Mononuclear cell (primary cell): ENCODE measurements around the gene RAB11B. TPM values are rescaled to one million over a fixed set of nuclear protein-coding genes. Genes with fewer than 3 reads are reported as not detected.
"Not testable (repeated sequence)": the region's sequence is repeated elsewhere in the genome, so short reads cannot be mapped to it uniquely, and the experiment has no call there.

Experiments
- H3K27me3 ChIP-seq: 2 replicates; pipeline ENCODE4 v1.6.0; 2011; ENCODE audit warnings: low read length, control low read depth; ENCODE audit not compliant: insufficient read depth
- H3K4me1 ChIP-seq: 2 replicates; pipeline ENCODE4 v1.5.1; 2011; ENCODE audit warnings: mild to moderate bottlenecking, low read length, control low read depth; ENCODE audit not compliant: insufficient read depth
- H3K4me3 ChIP-seq: 2 replicates; pipeline ENCODE4 v1.5.1; 2011; ENCODE audit warnings: mild to moderate bottlenecking, low read length, moderate library complexity
- H3K9me3 ChIP-seq: 2 replicates; pipeline ENCODE4 v1.5.1; 2011; ENCODE audit warnings: low read depth, mild to moderate bottlenecking, control low read depth, low read length
- total RNA-seq: library from RNA; depleted of rRNA; stranded (reverse); fragments of >200 nt; gene quantifications from one replicate; pipeline ENCODE4 v1.2.3, GENCODE V29; 2012

Gene RAB11B
- total RNA-seq, result 24.3 TPM

DNA sequence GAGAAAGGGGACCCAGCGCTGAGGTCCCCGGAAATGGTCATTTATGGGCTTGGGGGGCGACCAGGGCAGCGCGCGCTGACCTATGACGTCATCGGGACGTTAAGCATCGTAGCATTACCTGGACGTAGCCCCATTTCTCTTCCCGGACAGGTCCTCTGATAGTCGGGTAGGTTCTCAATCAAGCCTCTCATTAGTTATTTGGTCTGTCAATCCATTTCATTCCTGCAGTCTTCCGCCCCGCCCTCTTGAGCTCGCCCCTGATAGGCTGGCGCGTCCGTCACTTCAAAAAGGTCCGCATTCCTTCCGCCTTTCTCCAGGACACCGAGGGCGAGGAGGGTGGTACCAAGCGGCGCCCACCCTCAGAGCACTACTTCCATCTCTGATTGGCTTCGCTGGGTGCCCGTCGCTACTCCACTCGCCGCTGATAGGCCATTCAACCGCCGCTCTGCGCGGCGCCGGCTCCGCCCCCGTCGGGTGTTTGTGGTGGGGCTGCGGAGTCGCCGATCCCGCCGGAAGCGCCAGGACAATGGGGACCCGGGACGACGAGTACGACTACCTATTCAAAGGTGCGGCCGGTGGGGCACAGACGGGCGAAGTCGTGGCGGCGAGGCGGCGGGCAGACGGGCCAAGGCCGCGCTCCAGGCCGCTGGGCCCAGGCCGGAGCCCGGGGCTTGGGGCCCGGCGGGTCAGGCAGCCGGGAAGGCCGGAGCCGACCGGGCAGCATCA, at the start of gene RAB11B:
Gene RAB11B (plus strand): TSS at position 470 of the 726 bp plus-strand sequence. CDS start 57 bp downstream, at position 527.
- peaks cover 21% of the 10 kb centered on the region for H3K4me1 ChIP-seq
- H3K27me3 ChIP-seq, result no peaks in the 10 kb centered on the region
- H3K9me3 ChIP-seq, result no peaks in the 10 kb centered on the region
- peak within 1 kb of the TSS; percentile 98 for H3K4me3 ChIP-seq

DNA sequence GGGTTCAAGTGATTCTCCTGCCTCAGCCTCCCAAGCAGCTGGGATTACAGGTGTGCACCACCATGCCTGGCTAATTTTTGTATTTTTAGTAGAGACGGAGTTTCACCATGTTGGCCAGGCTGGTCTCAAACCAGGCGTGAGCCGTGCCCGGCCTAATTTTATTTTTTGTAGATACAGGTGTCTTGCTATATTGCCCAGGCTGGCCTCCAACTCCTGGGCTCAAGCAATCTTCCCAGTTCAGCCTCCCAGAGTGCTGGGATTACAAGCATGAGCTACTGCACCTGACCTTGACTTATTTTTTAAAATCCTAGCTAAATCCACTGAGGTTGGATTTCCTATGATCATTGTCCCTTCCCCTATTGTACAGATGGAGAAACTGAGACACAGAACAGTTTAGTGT, 48.7 kb upstream of the RAB11B start:
- H3K9me3 ChIP-seq, H3K4me3 ChIP-seq: not testable (repeated sequence)
- Histone ChIP-seq H3K4me1 (peaks cover 11% of the 10 kb centered on the region), H3K27me3 (peaks cover 48% of the 10 kb centered on the region)

DNA sequence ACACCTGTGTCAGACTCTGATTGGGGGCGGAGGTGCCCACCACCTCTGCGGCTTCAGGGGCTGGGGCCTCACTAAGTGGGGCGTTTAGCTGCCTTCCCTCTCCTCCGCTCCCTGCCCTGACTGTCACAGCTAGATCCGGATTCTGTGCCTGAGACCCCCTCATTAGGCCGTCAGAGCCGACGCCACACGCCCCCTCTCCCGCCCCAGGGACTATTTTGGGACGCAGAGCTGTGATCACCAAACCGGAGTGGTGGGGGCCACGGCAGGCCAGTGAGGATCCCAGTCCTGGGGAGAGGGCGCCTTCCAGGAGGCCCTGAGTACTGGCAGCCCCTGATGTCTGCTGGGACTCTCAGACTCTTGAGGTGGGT, 47.9 kb upstream of the RAB11B start:
- Histone ChIP-seq H3K9me3 (no peaks in the 10 kb centered on the region), H3K4me3 (no peak overlapping the region), H3K4me1 (peaks cover 11% of the 10 kb centered on the region), H3K27me3 (peaks cover 44% of the 10 kb centered on the region)

DNA sequence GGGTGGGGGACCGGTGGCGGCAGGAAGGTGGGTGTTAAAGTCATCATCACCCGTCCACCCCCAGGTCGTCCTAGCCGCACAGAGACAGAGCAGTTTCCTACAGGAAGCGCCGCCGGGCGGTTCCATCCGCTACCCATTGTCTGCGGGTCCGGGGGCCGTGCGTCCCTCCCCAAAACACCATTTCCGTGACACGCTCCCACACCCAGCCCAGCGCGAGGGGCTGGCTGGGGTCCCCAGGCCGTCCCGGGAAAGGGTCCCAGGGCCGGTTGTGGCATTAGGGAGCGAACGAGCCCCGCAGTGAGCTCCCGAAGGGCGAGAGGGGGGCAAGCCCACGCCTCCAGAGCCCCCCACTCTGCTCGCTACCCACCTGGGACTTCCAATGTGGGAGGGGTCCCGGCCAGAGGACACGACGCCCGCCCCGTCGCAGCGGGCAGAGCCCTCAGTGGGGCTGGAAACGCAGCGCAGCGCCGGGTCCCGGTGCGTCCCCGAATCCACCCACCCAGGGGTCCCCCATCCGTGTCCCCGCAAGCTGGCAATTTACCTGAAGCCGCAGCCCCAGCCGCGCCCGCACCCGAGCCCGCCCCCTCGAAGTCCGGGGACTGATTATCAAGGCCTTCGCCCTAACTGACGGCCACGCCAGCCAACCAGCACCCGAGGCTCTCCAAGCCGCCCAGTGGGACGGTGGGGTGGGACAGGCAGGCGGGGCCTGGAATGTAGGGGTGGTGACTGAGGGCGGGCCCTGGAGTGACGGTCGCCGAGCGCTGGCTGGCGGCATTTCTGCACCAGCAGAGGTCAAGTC, 47.3 kb upstream of the RAB11B start, which contains the start of gene KANK3:
Gene KANK3 (minus strand): TSS at position 579 of the 799 bp plus-strand sequence. CDS start 5,434 bp downstream, outside the sequence.
- peak within 1 kb of the TSS; percentile 25 for H3K4me3 ChIP-seq
- H3K27me3 ChIP-seq, result peaks cover 44% of the 10 kb centered on the region
- peaks cover 11% of the 10 kb centered on the region for H3K4me1 ChIP-seq
- no peaks in the 10 kb centered on the region for H3K9me3 ChIP-seq

DNA sequence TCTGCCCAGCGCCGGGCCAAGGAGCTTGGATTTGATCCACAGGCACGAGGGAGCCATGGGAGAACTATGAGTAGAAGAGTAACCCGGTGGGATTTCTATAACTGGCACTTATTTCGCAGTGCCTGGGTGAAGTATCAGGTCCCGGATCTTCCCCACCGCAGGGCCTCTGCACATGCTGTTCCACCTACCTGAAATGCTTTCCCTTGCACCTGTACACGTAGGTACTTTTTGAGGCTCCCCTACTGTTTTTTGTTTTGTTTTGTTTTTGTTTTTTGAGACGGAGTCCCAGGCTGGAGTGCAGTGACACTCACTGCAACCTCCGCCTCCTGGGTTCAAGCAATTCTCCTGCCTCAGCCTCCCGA, 46.7 kb upstream of the RAB11B start:
- Histone ChIP-seq H3K9me3 (no peaks in the 10 kb centered on the region), H3K27me3 (peaks cover 44% of the 10 kb centered on the region), H3K4me3 (no peak overlapping the region), H3K4me1 (peaks cover 11% of the 10 kb centered on the region)

DNA sequence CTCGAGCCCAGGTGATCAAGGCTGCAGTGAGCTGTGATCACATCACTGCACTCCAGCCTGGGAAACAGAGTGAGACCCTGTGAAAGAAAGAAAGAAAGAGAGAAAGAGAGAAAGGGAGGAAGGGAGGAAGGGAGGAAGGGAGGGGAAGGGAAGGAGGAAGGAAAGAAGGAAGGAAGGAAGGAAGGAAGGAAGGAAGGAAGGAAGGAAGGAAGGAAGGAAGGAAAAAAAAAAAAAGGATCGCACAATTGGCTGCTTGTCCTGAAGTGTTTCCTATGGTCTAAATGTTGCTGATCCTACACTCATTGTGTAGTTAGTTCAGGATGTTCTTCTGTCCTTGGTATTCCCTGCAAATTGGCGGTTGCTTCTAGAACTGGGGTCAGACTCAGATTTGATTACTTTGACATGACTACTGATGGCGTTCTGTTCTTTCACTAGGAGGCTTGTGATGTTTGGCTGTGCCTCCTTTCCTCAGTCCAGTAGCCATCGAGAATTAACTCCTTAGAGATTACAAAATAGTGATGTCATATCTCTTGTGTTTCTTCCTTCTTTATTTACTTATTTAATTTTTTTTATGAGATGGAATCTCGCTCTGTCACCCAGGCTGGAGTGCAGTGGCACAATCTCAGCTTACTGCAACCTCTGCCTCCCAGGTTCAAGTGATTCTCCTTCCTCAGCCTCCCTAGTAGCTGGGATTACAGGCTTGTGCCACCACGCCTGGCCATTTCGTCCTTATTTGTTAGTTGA, 40.4 kb upstream of the RAB11B start:
- H3K27me3 ChIP-seq, H3K4me3 ChIP-seq, H3K9me3 ChIP-seq, H3K4me1 ChIP-seq: not testable (repeated sequence)

DNA sequence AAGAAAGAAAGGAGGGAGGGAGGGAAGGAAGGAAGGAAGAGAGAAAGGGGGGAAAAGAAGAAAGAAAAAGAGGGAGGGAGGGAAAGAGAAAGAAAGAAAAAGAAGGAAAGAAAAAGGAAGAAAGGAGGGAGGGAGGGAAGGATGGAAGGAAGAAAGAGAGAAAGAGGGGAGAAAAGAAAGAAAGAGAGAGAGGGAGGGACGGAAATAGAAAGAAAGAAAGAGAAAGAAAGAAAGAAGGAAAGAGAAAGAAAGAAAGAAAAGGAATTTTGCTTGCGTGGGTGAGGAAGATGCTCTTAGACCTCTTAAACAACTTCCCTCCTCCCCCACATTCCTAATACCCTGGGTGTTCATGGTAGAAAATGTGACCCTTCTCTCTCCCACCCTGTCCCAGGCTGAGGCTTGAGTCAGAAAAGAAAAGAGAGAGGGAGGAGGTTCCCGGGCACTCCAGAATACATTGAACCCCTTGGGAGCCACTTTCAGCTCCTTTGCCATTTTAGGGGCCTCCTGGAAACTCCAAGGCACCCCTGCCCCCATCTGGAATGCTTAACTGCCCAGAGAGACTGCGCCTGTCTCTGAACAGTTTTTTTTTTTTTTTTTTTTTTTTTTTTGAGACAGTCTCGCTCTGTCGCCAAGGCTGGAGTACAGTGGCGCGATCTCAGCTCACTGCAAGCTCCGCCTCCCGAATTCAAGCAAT, 37.9 kb upstream of the RAB11B start:
- Histone ChIP-seq H3K4me1 (no peaks in the 10 kb centered on the region), H3K4me3 (no peak overlapping the region), H3K27me3 (peaks cover 3% of the 10 kb centered on the region), H3K9me3 (no peaks in the 10 kb centered on the region)

DNA sequence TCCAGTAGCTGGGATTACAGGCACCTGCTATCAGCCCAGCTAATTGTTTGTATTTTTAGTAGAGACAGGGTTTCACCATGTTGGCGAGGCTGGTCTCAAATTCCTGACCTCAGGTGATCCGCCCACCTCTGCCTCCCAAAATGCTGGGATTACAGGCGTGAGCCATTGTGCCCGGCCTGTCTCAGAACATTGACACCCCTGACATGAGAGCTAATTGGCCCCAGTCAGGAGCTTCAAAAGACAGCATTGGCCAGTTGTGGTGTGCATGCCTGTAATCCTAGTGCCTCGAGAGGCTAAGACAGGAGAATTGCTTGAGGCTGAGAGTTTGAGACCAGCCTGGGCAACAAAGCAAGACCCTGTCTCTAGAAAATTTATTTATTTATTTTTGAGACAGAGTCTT, 37.3 kb upstream of the RAB11B start:
- not testable (repeated sequence) for H3K4me3 ChIP-seq, H3K4me1 ChIP-seq, H3K9me3 ChIP-seq, H3K27me3 ChIP-seq

DNA sequence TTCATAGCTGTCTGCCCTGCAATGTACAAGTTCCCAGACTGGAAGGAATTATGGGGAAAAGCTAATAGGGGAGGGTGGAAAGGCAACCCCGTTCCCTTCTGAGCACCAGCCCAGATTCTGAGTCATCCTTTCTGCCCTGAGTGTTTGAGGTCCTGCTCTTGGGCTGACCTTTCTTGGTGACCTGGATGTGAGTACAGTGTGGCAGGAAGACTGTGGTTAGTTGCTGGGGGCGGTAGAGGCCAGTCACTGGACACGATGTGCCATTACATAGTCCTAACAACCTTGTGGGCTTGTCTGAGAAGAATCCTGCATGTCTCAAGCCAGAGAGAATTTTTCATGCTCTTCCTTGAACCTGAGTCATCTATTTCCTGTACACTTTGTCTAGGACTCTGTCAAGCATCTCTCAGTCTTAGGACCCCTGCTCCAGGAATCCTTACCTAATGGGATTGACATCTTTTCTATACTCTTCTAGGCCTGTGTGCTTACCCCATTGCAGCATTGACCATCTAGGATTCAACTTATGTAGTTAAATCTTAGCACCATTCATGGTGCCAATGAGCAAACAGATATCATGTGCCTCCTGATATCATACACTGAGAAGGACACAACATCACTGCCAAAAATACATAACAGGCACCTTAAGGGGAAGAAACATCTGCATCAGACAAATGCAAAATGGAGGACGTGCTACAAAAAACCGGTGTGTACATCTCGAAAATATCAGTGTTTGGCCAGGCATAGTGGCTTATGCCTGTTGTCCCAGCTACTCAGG, 34.3 kb upstream of the RAB11B start:
- Histone ChIP-seq H3K9me3 (no peaks in the 10 kb centered on the region), H3K4me1 (no peaks in the 10 kb centered on the region), H3K27me3 (peaks cover 3% of the 10 kb centered on the region), H3K4me3 (no peak overlapping the region)

DNA sequence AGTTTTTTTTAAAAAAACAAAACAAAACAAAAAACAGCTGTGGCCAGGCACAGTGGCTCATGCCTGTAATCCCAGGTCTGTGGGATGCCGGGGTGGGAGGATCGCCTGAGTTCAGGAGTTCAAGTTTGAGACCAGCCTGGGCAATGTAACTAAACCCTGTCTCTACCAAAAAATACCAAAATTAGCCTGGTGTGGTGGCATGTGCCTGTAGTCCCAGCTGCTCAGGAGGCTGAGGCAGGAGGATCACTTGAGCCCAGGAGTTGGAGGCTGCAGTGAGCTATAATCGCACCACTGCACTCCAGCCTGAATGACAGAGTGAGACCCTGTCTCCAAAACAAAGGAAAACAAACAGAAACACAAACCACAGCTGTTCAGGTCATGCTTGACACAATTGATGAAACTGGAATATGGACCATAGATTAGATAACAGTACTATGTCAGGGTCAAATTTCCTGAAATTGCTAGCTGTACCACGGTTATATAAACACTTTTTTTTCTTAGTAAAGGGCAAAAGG, 33.1 kb upstream of the RAB11B start:
- peaks cover 8% of the 10 kb centered on the region for H3K27me3 ChIP-seq
- H3K9me3 ChIP-seq, result no peaks in the 10 kb centered on the region
- no peak overlapping the region for H3K4me3 ChIP-seq
- H3K4me1 ChIP-seq, result no peaks in the 10 kb centered on the region

DNA sequence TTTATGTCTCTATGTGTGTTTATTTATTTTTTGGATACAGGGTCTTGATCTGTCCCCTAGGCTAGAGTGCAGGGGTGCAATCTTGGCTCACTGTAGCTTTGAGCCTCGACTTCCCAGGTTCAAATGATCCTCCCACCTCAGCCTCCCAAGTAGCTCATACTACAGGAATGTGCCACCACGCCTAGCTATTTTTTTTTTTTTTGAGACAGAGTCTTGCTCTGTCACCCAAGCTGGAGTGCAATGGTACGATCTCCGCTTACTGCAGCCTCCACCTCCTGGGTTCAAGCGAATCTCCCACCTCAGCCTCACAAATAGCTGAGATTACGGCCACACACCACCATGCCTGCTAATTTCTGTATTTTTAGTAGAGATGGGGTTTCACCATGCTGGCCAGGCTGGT, 31.2 kb upstream of the RAB11B start:
- Histone ChIP-seq H3K4me3 (no peak overlapping the region), H3K27me3 (peaks cover 15% of the 10 kb centered on the region), H3K4me1 (peaks cover 9% of the 10 kb centered on the region), H3K9me3 (no peaks in the 10 kb centered on the region)

DNA sequence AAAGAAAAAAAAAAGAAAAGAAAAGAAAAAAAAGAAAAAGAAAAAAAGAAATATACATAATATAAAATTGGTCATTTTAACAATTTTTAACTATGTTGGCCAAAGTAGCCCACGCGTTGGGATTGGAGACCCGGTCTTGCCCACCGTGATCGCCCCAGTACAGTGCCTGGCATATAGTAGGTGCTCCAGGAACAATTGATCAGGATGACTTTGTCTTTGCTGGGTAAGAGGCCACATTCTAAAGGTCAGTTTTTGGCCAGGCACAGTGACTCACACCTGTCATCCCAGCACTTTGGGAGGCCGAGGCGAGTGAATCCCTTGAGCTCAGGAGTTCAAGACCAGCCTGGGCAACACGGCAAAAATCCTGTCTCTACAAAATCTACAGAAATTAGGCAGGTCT, 30.0 kb upstream of the RAB11B start:
- Histone ChIP-seq H3K4me1 (peaks cover 14% of the 10 kb centered on the region), H3K27me3 (peaks cover 25% of the 10 kb centered on the region)

DNA sequence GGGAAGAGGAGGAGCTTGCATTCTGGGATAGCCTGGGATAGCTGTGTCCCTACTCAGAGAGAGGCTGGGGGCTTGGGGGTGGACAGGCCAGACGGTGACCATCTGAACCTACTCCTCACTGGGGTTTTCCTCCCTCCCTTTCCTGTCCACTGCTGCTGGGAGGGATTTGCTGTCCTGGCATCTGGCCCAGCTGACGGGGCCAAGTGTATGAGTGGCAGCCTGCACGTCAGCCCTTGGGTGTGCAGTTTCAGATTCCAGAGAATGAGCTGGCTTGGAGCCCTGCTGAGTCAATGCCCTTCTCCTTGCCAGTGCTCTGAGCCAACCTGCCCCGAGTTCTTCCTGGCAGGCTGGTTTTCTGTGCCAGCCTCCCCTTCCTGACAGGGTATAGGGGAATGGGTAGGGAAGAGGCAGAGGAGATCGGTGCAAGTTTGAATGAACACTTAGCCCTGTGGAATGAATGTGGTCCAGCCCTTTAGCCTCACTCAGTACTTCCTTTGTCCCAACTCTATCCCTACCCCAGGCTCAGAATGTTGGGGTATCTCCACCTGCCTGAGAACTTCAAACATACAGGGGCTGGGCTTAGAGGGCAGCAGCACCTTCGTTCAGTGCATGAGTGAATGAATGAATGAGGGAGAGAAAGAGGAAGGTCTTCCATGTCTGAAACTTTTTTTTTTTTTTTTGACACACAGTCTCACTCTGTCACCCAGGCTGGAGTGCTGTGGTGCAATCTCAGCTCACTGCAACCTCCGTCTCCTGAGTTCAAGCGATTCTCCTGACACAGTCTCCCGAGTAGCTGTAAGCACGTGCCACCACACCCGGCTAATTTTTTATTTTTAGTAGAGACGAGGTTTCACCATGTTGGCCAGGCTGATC, 28.0 kb upstream of the RAB11B start:
- Histone ChIP-seq H3K27me3 (peaks cover 28% of the 10 kb centered on the region), H3K9me3 (no peaks in the 10 kb centered on the region), H3K4me3 (no peak overlapping the region), H3K4me1 (peaks cover 14% of the 10 kb centered on the region)

More for the DNA sequence above, 30.0 kb upstream of the RAB11B start:
- Histone ChIP-seq H3K4me3 (no peak overlapping the region), H3K9me3 (no peaks in the 10 kb centered on the region)
